Measurements from ENCODE around the gene CACNG5.
A peak's percentile ranks its signal among the peaks of the same experiment; 100 is the strongest.

The CACNG5 gene, protein sequence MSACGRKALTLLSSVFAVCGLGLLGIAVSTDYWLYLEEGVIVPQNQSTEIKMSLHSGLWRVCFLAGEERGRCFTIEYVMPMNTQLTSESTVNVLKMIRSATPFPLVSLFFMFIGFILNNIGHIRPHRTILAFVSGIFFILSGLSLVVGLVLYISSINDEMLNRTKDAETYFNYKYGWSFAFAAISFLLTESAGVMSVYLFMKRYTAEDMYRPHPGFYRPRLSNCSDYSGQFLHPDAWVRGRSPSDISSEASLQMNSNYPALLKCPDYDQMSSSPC

GRCh38 chr17:66834919-66835454 is at the start of gene CACNG5:
Gene CACNG5 (plus strand): TSS chr17:66835117. CDS start chr17:66877333, 42,216 bp downstream.
- Mint-ChIP-seq H3K4me1 (ENCODE audit: low read depth) (no peaks in the 10 kb centered on the region), H3K9me3 (no peaks in the 10 kb centered on the region), H3K27ac (no peak within 1 kb of the TSS), H3K4me3 (no peak within 1 kb of the TSS), H3K27me3 (ENCODE audit: low read depth) (peaks cover 55% of the 10 kb centered on the region), H3K36me3 (ENCODE audit: low read depth) (no peaks in the 10 kb centered on the region)
- no peak for DNase-seq (ENCODE audit: low spot score)

- H3K36me3 Mint-ChIP-seq (ENCODE audit: low read depth), result peaks cover 39% of the 10 kb centered on the region
- no peak for DNase-seq (ENCODE audit: low spot score)
- no peak overlapping the region for H3K4me3 Mint-ChIP-seq
- no peak overlapping the region for H3K27ac Mint-ChIP-seq
- H3K4me1 Mint-ChIP-seq (ENCODE audit: low read depth), result peaks cover under 1% of the 10 kb centered on the region
- H3K27me3 Mint-ChIP-seq (ENCODE audit: low read depth), result no peaks in the 10 kb centered on the region
- no peaks in the 10 kb centered on the region for H3K9me3 Mint-ChIP-seq
These were observed 48.8 kb upstream of the CACNG5 start for GRCh38 chr17:66786107-66786506.

- peaks cover 45% of the 10 kb centered on the region for H3K36me3 Mint-ChIP-seq (ENCODE audit: low read depth)
- H3K27me3 Mint-ChIP-seq (ENCODE audit: low read depth), result no peaks in the 10 kb centered on the region
- no peak overlapping the region for H3K27ac Mint-ChIP-seq
- H3K9me3 Mint-ChIP-seq, result no peaks in the 10 kb centered on the region
- H3K4me3 Mint-ChIP-seq, result no peak overlapping the region
- no peak for DNase-seq (ENCODE audit: low spot score)
- H3K4me1 Mint-ChIP-seq (ENCODE audit: low read depth), result peaks cover 3% of the 10 kb centered on the region
These were observed 47.0 kb upstream of the CACNG5 start for GRCh38 chr17:66787914-66788313.

DNA sequence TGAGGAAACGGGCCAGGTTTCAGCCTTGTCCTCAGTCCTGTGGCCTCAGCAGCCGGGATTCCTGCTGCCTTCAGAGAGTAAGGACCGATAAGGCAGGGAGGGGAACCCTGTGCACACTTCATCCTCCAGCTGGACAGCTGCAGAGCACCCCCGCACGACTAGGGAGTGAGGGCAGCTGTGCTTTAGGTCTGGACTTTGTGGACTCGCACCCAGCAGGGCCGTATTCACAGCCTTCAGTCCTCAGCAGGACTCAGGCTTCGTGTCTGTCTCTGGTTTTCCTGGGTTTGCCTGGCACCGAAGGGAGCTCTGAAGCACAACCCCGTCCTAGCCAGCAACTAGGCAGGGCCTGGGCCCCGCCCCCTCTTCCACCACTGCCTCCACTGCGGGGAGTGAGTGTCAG is 45.8 kb upstream of the CACNG5 start:
- no peaks in the 10 kb centered on the region for H3K27me3 Mint-ChIP-seq (ENCODE audit: low read depth)
- peaks cover 3% of the 10 kb centered on the region for H3K4me1 Mint-ChIP-seq (ENCODE audit: low read depth)
- no peaks in the 10 kb centered on the region for H3K9me3 Mint-ChIP-seq
- H3K4me3 Mint-ChIP-seq, result no peak overlapping the region
- H3K36me3 Mint-ChIP-seq (ENCODE audit: low read depth), result peaks cover 53% of the 10 kb centered on the region
- H3K27ac Mint-ChIP-seq, result peak overlapping the region; percentile 31
- no peak for DNase-seq (ENCODE audit: low spot score)

- Mint-ChIP-seq H3K9me3 (no peaks in the 10 kb centered on the region), H3K36me3 (ENCODE audit: low read depth) (peaks cover 53% of the 10 kb centered on the region), H3K27me3 (ENCODE audit: low read depth) (no peaks in the 10 kb centered on the region), H3K27ac (no peak overlapping the region), H3K4me3 (no peak overlapping the region), H3K4me1 (ENCODE audit: low read depth) (peaks cover 3% of the 10 kb centered on the region)
- DNase-seq (ENCODE audit: low spot score), result no peak
These were observed 44.9 kb upstream of the CACNG5 start for GRCh38 chr17:66789961-66790437.

- H3K4me1 Mint-ChIP-seq (ENCODE audit: low read depth), result peaks cover 3% of the 10 kb centered on the region
- no peak for DNase-seq (ENCODE audit: low spot score)
- H3K36me3 Mint-ChIP-seq (ENCODE audit: low read depth), result peaks cover 54% of the 10 kb centered on the region
- H3K4me3 Mint-ChIP-seq, result no peak overlapping the region
- H3K27ac Mint-ChIP-seq, result peak overlapping the region; percentile 26
- no peaks in the 10 kb centered on the region for H3K27me3 Mint-ChIP-seq (ENCODE audit: low read depth)
- no peaks in the 10 kb centered on the region for H3K9me3 Mint-ChIP-seq
These were observed 44.3 kb upstream of the CACNG5 start for GRCh38 chr17:66790501-66791061.

GRCh38 chr17:66791347-66791746 is 43.6 kb upstream of the CACNG5 start:
- peak overlapping the region; percentile 21 for H3K27ac Mint-ChIP-seq
- H3K27me3 Mint-ChIP-seq (ENCODE audit: low read depth), result no peaks in the 10 kb centered on the region
- peaks cover 62% of the 10 kb centered on the region for H3K36me3 Mint-ChIP-seq (ENCODE audit: low read depth)
- no peak for DNase-seq (ENCODE audit: low spot score)
- H3K4me1 Mint-ChIP-seq (ENCODE audit: low read depth), result peaks cover 3% of the 10 kb centered on the region
- H3K4me3 Mint-ChIP-seq, result no peak overlapping the region
- no peaks in the 10 kb centered on the region for H3K9me3 Mint-ChIP-seq

DNA sequence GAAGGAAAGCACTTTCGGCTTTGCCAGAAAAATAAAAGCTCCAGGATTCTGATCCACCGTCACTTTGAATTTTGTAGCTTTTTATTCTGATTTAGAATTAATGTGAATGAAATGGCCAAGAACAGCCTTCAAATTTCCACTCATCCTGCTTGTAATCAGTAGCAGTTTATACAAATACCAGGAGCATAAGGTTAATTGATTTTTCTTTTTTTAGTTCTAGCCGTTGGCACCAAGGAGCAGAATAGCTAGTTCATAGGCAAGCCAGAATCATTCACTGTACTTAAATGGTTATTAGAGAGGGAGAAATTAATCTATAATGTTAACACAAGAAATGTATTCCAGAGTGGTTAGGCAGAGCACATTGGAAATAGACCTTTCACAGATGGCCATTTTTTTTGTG is 41.1 kb upstream of the CACNG5 start:
- Mint-ChIP-seq H3K4me3 (no peak overlapping the region), H3K36me3 (ENCODE audit: low read depth) (peaks cover 60% of the 10 kb centered on the region), H3K27me3 (ENCODE audit: low read depth) (no peaks in the 10 kb centered on the region), H3K4me1 (ENCODE audit: low read depth) (peaks cover 3% of the 10 kb centered on the region), H3K9me3 (no peaks in the 10 kb centered on the region), H3K27ac (no peak overlapping the region)
- no peak for DNase-seq (ENCODE audit: low spot score)

DNA sequence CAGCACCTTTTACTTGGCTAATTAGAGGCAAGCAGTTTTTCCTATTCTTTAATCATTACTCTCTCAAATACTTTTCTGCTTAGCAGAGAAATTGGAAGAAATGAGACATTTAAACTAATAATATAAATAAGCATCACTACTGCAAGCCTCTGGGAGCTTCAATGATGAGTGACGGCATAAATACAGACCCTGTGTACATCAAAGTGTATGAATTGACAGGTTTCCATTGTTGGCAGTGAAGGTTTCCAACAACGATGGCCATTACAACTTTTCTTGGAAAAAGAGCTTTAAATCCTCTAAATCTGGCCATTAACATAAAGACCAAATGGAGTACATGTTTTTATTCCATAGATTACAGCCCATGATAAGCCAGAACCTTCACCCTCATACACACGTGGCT is 39.4 kb upstream of the CACNG5 start:
- Mint-ChIP-seq H3K27me3 (ENCODE audit: low read depth) (no peaks in the 10 kb centered on the region), H3K4me1 (ENCODE audit: low read depth) (peaks cover 3% of the 10 kb centered on the region), H3K27ac (no peak overlapping the region), H3K9me3 (no peaks in the 10 kb centered on the region), H3K4me3 (no peak overlapping the region), H3K36me3 (ENCODE audit: low read depth) (peaks cover 60% of the 10 kb centered on the region)
- DNase-seq (ENCODE audit: low spot score), result no peak

GRCh38 chr17:66799849-66800537 is 34.9 kb upstream of the CACNG5 start:
- H3K9me3 Mint-ChIP-seq, result no peaks in the 10 kb centered on the region
- DNase-seq (ENCODE audit: low spot score), result no peak
- H3K4me3 Mint-ChIP-seq, result no peak overlapping the region
- H3K36me3 Mint-ChIP-seq (ENCODE audit: low read depth), result peaks cover 52% of the 10 kb centered on the region
- no peaks in the 10 kb centered on the region for H3K27me3 Mint-ChIP-seq (ENCODE audit: low read depth)
- no peaks in the 10 kb centered on the region for H3K4me1 Mint-ChIP-seq (ENCODE audit: low read depth)
- H3K27ac Mint-ChIP-seq, result no peak overlapping the region

- Mint-ChIP-seq H3K9me3 (no peaks in the 10 kb centered on the region), H3K4me1 (ENCODE audit: low read depth) (peaks cover 6% of the 10 kb centered on the region), H3K27me3 (ENCODE audit: low read depth) (no peaks in the 10 kb centered on the region), H3K27ac (no peak overlapping the region), H3K4me3 (no peak overlapping the region), H3K36me3 (ENCODE audit: low read depth) (peaks cover 30% of the 10 kb centered on the region)
- DNase-seq (ENCODE audit: low spot score), result no peak
These were observed 31.4 kb upstream of the CACNG5 start for GRCh38 chr17:66803474-66803951.

GRCh38 chr17:66805567-66805966 is 29.4 kb upstream of the CACNG5 start:
- Mint-ChIP-seq H3K4me1 (ENCODE audit: low read depth) (peaks cover 6% of the 10 kb centered on the region), H3K9me3 (no peaks in the 10 kb centered on the region), H3K36me3 (ENCODE audit: low read depth) (peaks cover 25% of the 10 kb centered on the region), H3K4me3 (no peak overlapping the region), H3K27me3 (ENCODE audit: low read depth) (no peaks in the 10 kb centered on the region), H3K27ac (no peak overlapping the region)
- DNase-seq (ENCODE audit: low spot score), result no peak

DNA sequence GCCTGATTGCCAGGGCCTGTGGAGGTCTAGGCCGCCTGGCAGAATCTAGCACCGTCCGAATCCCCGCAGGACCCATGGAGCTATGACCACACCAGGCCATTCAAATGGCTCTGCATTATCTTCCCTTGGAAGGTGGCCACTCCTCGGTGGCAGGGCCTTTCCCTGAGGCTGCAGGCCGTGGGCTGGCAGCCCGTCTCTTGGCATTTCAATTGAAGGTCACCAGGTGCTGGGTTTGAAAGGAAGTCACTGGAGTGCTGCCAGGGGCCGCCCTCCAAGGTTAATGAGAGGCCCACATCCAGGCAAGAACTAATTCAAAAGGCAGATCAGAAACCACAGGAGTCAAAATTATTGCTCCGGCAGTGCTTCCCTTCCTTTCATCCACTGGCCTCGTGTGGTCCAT is 27.7 kb upstream of the CACNG5 start:
- H3K27ac Mint-ChIP-seq, result no peak overlapping the region
- H3K9me3 Mint-ChIP-seq, result no peaks in the 10 kb centered on the region
- no peak for DNase-seq (ENCODE audit: low spot score)
- peaks cover 19% of the 10 kb centered on the region for H3K36me3 Mint-ChIP-seq (ENCODE audit: low read depth)
- peaks cover 6% of the 10 kb centered on the region for H3K4me1 Mint-ChIP-seq (ENCODE audit: low read depth)
- no peaks in the 10 kb centered on the region for H3K27me3 Mint-ChIP-seq (ENCODE audit: low read depth)
- H3K4me3 Mint-ChIP-seq, result no peak overlapping the region

- H3K4me1 Mint-ChIP-seq (ENCODE audit: low read depth), result peaks cover 6% of the 10 kb centered on the region
- peaks cover 12% of the 10 kb centered on the region for H3K36me3 Mint-ChIP-seq (ENCODE audit: low read depth)
- peaks cover 3% of the 10 kb centered on the region for H3K27me3 Mint-ChIP-seq (ENCODE audit: low read depth)
- DNase-seq (ENCODE audit: low spot score), result no peak
- no peak overlapping the region for H3K27ac Mint-ChIP-seq
- no peak overlapping the region for H3K4me3 Mint-ChIP-seq
- H3K9me3 Mint-ChIP-seq, result no peaks in the 10 kb centered on the region
These were observed 25.5 kb upstream of the CACNG5 start for GRCh38 chr17:66809408-66809807.
